ENCODE measurements around the gene UBALD2.
"Not testable (repeated sequence)": the region's sequence is repeated elsewhere in the genome, so short reads cannot be mapped to it uniquely, and the experiment has no call there.

UBALD2 gene

DNA sequence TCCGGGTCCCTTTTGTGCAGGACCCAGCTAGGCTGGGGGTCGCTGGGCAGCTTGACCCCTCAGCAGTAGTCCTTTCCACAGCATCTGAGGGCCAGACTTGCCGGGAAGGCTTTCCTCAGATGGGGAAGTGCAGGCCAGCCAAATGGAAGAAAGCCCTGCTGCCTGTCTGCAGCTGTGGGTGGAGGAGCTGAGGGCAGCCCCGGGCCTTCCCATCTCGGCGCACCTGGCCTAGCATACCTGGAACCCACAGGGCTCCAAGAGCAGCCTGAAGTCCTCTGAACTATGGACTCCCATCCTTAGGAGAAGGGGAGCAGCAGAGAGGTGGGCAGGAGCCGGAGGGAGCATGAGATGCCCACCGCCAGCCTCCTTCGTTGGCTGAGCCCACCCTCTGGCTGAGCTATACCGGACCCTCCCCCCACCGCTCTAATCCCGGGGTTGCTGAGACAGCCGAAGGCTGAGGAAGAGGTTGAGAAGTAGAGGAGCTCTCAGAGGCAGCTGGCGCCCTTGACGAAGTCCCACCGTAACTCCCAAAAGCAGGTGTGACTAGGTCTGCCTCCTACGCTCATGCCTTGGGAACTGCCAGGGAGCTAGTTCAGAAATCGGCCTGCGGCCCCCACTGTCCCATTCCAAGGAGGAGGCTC, 13.2 kb downstream of the UBALD2 start:
- no peak for DNase-seq

DNA sequence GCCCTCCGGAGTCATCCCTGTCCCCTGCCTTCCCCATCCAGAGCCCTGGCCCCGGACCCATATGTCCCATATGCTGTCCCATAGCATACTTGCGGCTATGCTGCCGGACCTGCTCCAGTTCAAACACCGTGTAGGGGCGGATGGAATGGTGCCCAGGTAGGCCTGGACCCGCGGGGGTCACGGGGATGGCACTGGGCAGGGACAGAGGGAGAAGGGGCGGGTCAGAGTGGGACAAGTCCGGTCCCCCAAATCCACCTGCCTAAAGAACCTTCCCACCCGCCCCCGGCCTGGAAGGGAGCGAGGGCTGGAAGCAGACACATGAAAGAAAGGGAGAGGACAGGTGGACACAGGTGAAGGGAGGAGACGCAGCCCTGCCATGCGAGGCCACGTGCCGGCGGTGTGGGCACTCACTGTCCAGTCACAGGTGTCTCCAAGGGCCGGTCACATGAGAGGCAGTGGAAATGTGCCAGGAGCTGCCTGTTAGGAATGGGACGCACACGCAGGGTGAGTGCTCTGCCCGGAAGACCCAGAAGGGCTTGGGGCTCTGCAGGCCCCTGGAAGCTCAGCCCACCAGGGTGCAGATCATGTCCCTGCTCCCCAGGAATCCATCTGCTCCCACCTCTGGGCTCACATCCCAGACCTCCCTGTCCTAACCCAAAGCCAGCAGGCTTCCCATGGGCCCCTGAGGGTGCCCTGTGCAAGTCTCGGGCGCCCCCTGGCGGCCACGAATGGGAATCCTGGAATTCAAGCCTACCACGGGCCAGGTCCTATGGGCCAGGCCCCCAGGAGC, 14.0 kb downstream of the UBALD2 start:
- peak; percentile 95 for DNase-seq

DNA sequence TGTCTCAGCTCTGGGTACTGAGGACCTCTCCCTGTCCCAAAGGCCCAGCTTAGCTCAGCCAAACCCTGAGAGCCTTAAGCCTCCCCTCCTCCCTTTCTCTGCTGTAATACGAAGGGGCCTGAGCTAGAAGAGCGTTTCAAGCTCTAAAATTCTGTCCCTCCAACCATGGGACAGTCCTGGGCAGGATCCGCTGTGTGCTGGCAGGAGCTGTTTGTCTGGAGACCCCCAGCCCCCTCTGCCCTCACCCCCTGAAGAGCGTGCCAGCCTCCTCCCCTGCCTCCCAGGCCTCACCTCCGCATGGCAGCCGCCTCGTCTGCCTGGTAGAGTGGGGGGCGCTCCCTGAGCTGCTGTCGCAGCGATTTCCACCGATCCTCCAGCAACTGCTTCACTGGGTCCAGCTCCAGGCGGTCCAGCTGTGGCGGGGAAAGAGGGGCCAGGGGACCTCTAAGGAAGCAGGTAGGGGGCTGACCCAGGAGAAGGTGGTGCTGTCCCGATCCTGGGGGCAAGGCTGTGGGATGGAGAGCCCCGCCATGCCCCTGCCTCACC, 14.7 kb downstream of the UBALD2 start:
- DNase-seq, result no peak

DNA sequence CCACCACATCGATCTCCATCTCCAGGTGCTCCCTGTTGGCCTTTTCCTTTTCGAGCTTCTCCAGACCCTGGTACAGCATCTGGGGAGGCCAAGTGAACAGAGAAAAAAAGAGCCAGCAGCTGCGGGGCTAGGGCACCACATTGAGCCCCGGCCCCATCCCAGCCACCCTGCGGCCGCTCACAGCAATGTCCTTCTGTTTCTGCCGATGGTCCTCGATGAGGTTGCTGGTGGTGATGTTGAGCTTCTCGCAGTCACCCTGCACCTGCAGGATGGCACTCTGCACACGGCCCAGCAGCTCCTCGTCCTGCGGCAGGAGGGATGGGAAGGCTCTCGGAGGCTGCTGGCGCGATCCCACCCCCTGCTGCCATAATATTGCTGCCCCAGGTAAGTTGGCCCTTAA, 15.5 kb downstream of the UBALD2 start:
- no peak for DNase-seq

DNA sequence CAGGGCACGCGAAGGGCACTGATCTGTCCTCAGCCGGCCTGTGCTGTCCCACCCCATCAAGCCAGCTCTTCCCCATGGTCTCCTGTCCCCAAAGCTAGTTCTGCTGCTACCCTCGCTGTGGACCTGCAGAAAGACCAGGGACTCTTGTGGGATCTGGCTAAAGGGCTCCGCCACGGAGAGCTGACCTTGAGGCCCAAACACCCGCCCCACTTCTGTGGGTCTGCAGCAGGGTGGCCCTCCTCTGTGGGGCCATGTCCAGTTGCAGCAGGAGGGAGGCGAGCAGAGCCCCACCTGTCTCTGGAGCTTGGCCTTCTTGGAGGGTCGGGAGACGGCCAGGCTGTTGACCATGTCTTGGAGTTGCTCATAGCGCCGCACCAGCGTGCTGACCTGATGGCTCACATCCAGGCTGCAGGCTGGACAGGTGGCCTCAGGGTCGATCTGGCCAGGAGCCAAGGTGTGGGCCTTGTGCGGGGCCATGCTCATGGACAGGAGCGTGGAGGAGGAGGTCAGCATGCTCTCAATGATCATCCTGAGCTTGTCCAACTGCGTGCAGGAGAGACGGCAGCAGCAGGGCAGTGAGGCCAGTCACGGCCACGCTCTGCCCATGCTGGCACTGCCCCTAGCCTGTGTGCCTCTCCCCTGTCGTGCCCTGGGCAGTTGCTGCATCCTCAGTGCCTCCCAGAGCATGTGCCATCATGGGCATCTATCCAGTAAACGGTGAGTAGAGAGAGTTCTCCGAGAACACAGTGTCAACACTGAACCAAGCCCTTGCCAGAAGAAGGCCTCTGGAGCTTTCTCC, 16.6 kb downstream of the UBALD2 start:
- no peak for DNase-seq

DNA sequence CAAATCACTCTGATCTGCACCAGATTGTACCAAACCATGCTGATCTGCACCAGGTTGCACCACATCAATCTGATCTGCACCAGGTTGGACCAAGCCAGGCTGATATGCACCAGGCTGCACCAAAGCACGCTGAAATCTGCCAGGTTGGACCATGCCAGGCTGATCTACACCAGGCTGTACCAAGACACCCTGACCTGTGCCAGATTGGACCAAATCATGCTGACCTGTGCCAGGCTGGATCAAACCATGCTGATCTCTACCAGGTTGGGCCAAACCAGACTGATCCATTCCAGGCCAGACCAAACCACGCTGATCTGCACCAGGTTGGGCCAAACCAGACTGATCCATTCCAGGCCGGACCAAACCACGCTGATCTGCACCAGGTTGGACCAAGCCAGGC, 27.4 kb downstream of the UBALD2 start:
- no peak for DNase-seq

DNA sequence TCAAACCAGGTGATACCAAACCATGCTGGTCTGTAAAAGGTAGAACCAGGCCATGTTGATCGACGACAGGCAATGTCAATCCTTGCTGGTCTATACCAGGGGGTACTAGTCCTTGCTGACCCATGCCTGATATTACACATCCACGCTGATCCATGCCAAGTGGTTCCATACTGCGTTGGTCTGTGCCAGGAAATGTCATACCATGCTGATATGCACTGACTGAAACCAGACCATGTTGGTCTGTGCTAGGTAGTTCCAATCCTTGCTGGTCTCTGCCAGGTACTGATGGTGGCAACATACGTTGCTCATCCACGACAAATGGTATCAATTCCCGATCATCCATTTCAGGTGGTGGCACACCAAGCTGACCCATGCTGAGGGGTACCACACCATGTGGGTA, 28.0 kb downstream of the UBALD2 start:
- no peak for DNase-seq

DNA sequence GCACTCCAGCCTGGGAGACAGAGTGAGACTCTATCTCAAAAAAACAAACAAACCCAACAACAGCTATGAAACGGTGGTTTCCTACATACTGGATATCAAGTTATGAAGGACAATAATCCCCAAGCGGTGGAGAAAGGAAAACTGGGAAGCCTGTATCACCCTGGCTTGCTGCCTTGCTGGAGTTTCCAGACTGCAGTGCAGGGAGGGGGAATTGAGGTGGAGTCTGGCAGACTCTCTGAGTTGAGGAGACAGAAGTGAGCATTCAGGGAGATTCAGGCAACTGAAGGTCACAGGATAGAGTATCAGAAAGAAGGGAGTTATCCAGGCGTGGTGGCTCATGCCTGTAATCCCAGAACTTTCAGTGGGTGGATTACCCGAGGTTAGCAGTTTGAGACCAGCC, 31.0 kb downstream of the UBALD2 start:
- DNase-seq, result no peak

DNA sequence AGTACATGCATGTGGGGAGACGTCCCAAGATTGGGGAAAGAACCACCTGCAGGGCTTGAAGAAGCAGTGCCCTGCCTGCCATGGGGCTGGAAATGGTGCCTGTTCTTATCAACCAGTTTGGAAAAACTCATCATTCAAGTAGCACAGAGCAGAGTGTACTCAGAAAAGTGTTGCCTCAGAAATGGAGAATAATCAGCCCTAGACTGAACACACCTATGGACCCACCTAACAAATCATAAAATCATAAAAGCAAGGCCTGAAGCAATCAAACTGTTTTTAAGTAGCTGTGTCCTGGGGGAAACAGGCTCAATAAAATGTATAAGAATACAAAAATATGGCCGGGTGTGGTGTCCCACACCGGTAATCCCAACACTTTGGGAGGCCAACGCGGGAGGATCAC, 31.7 kb downstream of the UBALD2 start:
- no peak for DNase-seq

DNA sequence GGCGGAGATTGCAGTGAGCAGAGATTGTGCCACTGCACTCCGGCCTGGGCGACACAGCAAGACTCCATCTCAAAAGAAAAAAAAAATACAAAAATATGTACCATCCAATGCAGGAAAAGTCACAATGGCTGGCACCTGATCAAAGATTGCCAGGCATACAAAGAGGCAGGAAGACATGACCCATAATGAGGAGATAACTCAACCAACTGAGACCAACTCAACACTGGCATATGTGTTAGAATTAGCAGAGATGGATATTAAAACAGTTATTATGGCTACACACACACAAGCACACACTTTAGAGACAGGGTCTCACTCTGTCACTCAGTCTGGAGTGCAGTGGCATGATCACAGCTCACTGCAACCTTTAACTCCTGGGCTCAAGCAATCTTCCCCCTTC, 32.3 kb downstream of the UBALD2 start:
- DNase-seq, result no peak

DNA sequence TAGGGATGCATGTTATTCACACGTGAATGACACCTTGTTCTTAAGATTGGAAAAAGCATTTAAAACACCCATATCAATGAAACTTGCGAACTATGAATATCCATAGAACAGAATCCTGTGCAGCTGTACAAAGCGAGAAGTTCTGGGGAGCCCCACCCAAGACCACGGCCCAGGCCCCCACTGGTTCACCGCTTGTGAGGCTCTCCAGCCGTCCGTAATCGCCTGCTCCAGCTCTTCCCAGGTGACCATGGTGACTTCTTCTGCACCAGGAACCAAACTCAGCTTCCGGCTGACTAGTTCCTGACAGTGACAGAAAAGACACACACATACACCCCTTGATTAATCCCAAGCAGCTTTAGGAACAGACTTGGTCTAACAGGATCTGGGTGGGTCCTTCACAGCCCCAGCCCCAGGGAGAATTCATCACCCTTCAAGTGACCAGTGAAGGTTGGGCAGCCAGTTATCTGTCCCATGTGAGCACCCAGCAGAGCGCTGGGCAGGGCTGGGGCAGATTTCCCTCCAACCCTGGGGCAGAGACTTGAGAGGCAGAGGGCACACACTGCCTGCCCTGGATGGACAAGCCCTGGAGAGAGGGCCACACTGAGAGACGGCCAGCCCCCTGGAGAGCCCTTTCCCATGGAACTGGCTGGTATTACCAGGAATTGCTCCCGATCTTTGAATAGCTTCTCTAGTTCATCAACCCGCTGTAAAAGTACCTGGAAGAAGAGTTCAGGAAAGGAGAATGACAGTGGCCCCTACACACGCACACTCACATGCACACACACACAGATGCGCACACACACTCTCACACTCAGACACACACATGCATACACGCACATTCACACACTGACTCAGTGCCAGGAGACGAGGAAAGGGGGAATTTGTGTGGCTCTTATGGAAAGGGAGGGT, 39.3 kb downstream of the UBALD2 start:
- no peak for DNase-seq

DNA sequence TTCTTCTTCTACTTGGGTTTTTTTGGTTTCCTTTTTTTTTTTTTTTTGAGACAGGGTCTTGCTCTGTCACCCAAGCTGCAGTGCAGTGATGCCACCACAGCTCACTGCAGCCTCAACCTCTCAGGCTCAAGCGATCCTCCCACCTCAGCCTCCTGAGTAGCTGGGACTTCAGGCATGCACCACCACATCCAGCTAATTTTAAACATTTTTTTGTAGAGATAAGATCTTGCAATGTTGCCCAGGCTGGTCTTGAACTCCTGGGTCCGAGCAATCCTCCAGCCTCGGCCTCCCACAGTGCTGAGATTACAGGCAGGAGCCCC, 39.9 kb downstream of the UBALD2 start:
- not testable (repeated sequence) for DNase-seq

DNA sequence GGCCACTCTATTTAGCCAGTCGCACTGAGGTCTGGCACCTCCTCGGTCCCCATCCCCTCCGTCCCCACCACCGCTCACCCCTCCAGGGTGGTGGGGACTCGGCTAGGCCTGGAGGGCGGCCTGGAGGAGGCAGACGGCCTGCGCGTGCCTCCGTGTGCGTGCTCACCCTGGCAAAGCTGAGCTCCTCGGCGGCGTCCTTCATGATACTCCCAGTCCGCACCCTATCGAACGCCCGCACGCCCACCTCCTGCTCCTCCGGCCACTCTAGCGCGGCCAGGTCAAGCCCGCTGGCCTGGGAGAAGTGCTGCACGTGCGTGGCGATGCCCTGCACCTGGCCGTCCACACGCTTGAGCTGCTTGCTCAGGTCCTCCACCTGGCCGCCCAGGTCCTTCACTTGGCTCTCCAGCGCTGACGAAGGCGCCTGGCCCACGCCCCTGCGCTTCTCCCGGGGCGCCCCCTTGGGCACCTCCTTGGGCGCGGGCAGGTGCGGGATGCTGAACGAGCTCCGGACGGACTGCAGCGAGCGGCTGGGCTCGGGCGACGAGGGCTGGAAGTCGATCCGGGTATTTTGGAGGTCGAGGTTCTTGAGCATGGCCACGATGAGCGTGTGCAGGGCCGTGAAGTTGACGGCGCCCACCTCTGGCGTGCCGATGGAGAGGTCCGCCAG, 42.3 kb downstream of the UBALD2 start:
- DNase-seq, result no peak

DNA sequence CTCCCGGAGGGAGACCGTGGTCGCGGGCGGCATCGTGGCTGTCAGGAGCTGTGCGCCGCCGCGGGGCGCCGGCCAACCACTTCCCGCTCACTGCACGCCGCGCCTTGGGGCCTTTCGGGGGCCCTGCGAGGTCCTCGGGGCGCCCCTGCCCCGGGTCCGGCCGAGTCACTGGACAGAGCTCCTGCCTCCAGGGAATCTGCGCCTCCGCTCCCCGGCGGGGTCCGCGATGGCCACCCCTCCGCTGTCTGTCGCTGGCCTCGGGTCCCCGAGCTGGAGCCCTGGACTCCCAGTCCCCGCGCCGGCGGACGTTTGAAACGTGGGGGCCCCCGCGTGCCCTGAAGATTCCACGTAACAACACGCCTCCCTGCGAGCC, 42.8 kb downstream of the UBALD2 start, which contains the start of gene QRICH2:
TSS of gene QRICH2 (minus strand) at position 311 of the 373 bp plus-strand sequence. CDS start at position 33, 278 bp downstream.
- DNase-seq, result no peak

DNA sequence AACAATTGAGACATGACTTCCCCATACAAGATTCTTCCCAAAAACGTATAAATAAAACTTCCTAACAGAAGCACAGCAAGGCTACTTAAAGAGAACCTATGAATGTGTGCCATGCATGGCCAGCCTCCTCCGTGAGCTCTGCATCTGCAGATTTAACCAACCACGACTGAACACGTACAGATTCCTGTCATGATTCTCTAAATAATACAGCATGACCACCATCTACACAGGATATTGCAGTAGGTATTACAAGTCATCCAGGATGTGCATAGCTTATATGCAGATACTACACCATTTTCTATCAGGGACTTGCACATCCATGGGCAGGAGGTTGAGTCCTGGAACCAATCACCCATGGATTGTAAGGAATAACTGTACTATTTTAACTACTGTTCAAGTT, 44.3 kb downstream of the UBALD2 start:
- no peak for DNase-seq

DNA sequence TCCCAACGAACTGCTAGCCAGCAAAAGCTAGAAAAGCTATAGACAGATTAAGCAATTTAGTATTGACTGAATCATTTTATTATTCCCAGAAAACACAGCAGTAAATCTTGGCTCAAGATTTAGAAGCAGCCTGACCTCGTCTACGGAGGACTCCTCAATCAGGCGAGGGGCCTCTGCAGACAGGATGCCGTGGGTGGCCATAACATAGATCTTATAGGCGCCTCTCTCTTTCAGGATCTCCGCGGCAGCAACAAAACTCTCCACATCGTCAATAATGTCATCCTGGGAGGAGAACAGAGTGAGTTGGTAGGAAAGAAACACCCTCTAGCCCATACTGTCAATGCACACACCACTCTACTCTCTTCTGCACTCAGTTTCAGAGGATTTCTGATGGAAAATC, 47.6 kb downstream of the UBALD2 start:
- DNase-seq, result no peak

DNA sequence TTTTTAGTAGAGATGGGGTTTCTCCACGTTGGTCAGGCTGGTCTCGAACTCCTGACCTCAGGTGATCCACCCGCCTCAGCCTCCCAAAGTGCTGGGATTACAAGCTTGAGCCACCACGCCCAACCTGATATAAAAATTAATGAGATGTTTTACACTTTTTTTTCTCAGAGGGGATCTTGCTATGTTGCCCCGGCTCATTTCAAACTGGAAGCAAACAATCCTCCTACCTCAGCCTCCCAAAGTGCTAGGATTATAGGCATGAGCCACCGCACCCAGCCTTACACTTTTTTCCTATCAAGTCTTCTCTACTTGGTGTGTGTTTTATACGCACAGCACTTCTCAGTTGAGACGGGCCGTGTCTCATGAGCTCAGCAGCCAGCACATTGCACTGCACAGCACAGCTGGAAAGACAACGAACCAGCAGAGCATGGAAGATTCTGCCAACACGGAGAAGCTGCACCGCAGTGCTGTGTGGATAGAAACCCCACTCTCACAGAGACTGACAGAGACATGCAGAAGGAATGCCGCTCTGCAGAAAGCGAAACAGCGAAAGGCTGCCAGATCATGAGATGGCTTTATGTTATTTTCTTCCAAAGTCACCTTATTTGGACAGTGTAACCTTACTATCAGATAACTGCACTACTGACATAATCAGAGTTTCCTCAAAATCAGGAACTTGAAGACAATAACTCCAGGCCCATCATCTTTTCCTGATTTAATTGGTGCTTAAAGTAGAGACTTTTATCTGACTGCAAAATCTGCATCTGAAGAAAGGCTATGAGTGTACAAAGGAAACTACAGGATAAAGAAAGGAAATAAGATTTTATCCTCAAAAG, 49.5 kb downstream of the UBALD2 start:
- DNase-seq, result no peak

DNA sequence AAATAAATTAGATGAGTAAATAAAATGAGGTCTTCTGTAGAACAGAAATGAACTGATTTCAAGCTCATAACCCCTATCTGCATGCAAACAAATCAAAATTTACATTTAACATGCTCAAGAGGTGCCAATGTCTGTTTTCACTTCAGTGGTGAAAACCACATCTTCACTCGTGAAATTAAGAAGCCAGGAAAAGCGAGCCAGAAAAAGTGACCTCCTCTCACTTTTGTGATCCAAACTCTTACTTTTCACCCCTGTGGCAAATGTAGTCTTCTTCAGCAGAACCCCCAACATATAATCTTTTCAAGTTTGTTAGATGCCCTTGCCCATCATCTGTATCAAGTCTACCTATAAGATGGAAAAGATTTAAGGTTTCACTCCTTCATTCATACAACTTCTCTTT, 52.4 kb downstream of the UBALD2 start:
- no peak for DNase-seq

DNA sequence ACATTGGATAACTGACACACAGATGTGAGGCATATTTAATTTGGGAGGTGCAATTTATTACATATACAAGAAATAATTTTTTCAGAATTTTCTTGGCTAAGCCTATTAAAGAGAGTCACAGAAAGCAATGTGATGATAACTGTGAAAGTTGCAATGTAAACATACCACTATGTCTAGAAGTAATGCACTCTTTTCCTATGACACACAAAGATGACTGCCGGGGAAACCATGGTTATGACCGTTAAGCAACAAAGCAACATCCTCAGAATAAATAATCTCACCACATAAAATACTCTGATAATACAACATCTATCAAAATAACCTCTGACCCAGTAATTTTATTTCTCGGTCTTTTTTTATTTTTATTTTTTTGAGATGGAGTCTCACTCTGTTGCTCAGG, 53.4 kb downstream of the UBALD2 start:
- DNase-seq, result no peak

Data from activated effector memory CD4-positive, alpha-beta T cell treated with anti-CD3 and anti-CD28 coated beads, Interleukin-2, amount 50 U/mL, for 16 hours (primary cell).